Loucy (cell line): ENCODE results near the gene SPTLC3.

Experiments used
- EZH2phosphoT487 ChIP-seq: fragments of 200-600 bp; IDR thresholded peaks from 2 replicates; pipeline ENCODE4 v1.6.1; 2018; ENCODE audit warnings: antibody characterized with exemption, mild to moderate bottlenecking, moderate library complexity, borderline replicate concordance
- TF ChIP-seq, protein P1 (sequence below): fragments of 200-600 bp; sonication (generic); conservative IDR thresholded peaks from 2 replicates; pipeline ENCODE4 v1.5.1; 2014; ENCODE audit warnings: mild to moderate bottlenecking, antibody characterized with exemption, low read length

DNA sequence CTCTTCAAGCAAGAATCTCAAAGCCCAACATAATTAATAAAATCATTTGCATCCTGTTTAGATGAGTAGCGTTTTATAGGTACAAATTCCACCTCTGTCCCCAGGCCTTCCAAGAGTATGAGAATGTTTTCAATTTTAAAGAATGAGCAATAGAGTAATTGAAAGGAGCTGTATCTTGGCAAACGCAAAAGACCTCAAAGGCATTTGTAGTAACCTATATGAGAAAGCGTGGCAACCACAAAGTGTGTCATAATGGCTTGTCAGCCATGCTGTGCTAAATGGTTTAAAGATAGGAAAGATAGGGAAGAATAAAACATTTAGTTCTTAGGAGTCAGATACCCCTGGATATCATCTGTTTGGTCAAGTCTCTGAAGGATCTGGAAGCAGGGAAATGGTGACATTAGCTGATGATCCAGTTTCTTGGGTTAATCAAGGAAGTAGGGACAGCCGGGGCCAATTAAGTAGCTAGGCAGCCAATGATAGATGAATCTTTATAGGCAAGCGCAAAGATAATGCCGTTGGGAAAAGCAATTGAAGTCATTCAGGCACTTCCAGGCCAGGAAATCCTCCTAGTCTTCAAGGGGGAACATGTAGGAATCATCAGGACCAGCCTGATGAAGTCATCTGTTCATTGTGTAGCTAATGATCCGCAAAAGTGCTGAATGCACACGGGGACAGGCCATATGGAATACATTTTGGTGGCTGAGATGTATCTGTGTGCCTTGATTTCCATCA, 140.8 kb downstream of the SPTLC3 start:
- TF ChIP-seq, protein P1, sequence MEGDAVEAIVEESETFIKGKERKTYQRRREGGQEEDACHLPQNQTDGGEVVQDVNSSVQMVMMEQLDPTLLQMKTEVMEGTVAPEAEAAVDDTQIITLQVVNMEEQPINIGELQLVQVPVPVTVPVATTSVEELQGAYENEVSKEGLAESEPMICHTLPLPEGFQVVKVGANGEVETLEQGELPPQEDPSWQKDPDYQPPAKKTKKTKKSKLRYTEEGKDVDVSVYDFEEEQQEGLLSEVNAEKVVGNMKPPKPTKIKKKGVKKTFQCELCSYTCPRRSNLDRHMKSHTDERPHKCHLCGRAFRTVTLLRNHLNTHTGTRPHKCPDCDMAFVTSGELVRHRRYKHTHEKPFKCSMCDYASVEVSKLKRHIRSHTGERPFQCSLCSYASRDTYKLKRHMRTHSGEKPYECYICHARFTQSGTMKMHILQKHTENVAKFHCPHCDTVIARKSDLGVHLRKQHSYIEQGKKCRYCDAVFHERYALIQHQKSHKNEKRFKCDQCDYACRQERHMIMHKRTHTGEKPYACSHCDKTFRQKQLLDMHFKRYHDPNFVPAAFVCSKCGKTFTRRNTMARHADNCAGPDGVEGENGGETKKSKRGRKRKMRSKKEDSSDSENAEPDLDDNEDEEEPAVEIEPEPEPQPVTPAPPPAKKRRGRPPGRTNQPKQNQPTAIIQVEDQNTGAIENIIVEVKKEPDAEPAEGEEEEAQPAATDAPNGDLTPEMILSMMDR = no peak
- no peak for TF ChIP-seq EZH2phosphoT487
